Endothelial cell (in vitro differentiated cells): Measurements from ENCODE around the gene IFT43. TPM values are rescaled to one million over a fixed set of nuclear protein-coding genes. Genes with fewer than 3 reads are reported as not detected.

Source experiments
- DNase-seq: peaks from one replicate; pipeline ENCODE4 v3.0.0; 2021; ENCODE audit warnings: low spot score
- H3K27ac Mint-ChIP-seq: one replicate; pipeline ENCODE4 v1.8.0; 2021; ENCODE audit warnings: mixed read lengths, inconsistent platforms; ENCODE audit not compliant: unreplicated experiment
- H3K27me3 Mint-ChIP-seq: one replicate; pipeline ENCODE4 v1.8.0; 2021; ENCODE audit warnings: mild to moderate bottlenecking, moderate library complexity, mixed read lengths, inconsistent platforms; ENCODE audit not compliant: unreplicated experiment
- H3K36me3 Mint-ChIP-seq: one replicate; pipeline ENCODE4 v1.8.0; 2021; ENCODE audit warnings: mild to moderate bottlenecking, low read depth, mixed read lengths, inconsistent platforms; ENCODE audit not compliant: unreplicated experiment
- H3K4me1 Mint-ChIP-seq: one replicate; pipeline ENCODE4 v1.8.0; 2021; ENCODE audit warnings: mild to moderate bottlenecking, mixed read lengths, inconsistent platforms; ENCODE audit not compliant: unreplicated experiment
- H3K4me3 Mint-ChIP-seq: one replicate; pipeline ENCODE4 v1.8.0; 2021; ENCODE audit warnings: mild to moderate bottlenecking, mixed read lengths, inconsistent platforms; ENCODE audit not compliant: unreplicated experiment
- H3K9me3 Mint-ChIP-seq: one replicate; pipeline ENCODE4 v1.8.0; 2021; ENCODE audit warnings: mixed read lengths, inconsistent platforms; ENCODE audit not compliant: unreplicated experiment
- CTCF ChIP-seq: fragments of 200-600 bp; sonication (generic); IDR thresholded peaks from one replicate; pipeline ENCODE4 v1.5.0; 2021; ENCODE audit warnings: antibody characterized with exemption; ENCODE audit not compliant: unreplicated experiment
- total RNA-seq: library from RNA; stranded (reverse); fragmentation: NEBNext Ultra II Directional; extraction: Animal tissue kit (Norgen Biotek cat#: 25700); gene quantifications from one replicate; pipeline ENCODE4 v1.2.1, GENCODE V29; 2021; ENCODE audit not compliant: unreplicated experiment

The IFT43 gene
- total RNA-seq, 1 donor from 2014 or later = 22.8 TPM

DNA sequence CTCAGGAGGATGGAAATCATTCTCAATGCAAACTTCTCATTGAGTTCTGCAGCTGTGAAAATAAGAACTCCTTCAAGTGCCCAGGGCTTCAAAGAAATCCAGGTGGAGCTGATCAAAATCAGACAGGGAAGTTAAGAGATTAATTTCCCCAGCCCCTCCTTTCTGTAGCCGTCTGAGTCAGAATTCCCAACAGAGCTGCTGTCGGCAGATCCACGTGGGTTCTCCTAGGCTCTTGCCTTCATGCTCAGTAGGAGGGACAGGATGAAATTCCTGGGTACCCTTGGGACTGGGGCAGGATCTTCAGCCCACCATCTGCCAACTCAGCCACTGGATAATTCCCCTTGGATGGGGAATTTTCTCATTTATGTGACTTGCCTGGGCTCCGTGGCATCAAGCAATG, 17.1 kb upstream of the IFT43 start:
- no peak overlapping the region for H3K4me3 Mint-ChIP-seq
- no peak overlapping the region for H3K27ac Mint-ChIP-seq
- DNase-seq = no peak
- no peak for TF ChIP-seq CTCF
- H3K4me1 Mint-ChIP-seq = peaks cover 18% of the 10 kb centered on the region
- H3K9me3 Mint-ChIP-seq = no peaks in the 10 kb centered on the region
- peaks cover 9% of the 10 kb centered on the region for H3K27me3 Mint-ChIP-seq
- H3K36me3 Mint-ChIP-seq = no peaks in the 10 kb centered on the region

- TF ChIP-seq CTCF = no peak
- Mint-ChIP-seq H3K27me3 (peaks cover 9% of the 10 kb centered on the region), H3K27ac (no peak overlapping the region), H3K4me1 (peaks cover 18% of the 10 kb centered on the region), H3K4me3 (no peak overlapping the region), H3K9me3 (no peaks in the 10 kb centered on the region), H3K36me3 (no peaks in the 10 kb centered on the region)
- DNase-seq = no peak
These were observed 16.4 kb upstream of the IFT43 start for GRCh38 chr14:75969126-75969525.

DNA sequence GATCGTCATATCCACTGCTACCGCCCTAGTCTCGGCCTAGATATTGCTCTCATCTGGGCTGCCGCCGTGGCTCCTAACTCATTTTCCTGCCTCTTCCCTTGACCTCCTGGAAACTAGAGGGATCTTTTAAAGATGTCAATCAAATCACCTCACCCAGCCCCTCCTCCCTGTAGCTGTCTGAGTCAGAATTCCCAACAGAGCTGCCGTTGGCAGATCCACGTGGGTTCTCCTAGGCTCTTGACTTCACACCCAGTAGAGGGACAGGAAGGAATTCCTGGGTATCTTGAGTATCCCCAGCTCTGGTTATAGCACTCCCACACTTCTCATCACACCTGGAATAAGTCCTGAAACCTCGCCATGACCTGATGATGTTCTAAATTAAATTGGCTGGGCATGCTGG, 15.7 kb upstream of the IFT43 start:
- Mint-ChIP-seq H3K4me1 (peaks cover 18% of the 10 kb centered on the region), H3K4me3 (no peak overlapping the region), H3K36me3 (no peaks in the 10 kb centered on the region), H3K9me3 (no peaks in the 10 kb centered on the region), H3K27me3 (peaks cover 9% of the 10 kb centered on the region), H3K27ac (no peak overlapping the region)
- no peak for TF ChIP-seq CTCF
- no peak for DNase-seq

GRCh38 chr14:75970989-75971388, 14.6 kb upstream of the IFT43 start:
- H3K4me1 Mint-ChIP-seq = peaks cover 15% of the 10 kb centered on the region
- peaks cover 9% of the 10 kb centered on the region for H3K27me3 Mint-ChIP-seq
- DNase-seq = no peak
- no peaks in the 10 kb centered on the region for H3K9me3 Mint-ChIP-seq
- no peaks in the 10 kb centered on the region for H3K36me3 Mint-ChIP-seq
- H3K27ac Mint-ChIP-seq = no peak overlapping the region
- peak overlapping the region; percentile 3 for H3K4me3 Mint-ChIP-seq
- TF ChIP-seq CTCF = no peak

DNA sequence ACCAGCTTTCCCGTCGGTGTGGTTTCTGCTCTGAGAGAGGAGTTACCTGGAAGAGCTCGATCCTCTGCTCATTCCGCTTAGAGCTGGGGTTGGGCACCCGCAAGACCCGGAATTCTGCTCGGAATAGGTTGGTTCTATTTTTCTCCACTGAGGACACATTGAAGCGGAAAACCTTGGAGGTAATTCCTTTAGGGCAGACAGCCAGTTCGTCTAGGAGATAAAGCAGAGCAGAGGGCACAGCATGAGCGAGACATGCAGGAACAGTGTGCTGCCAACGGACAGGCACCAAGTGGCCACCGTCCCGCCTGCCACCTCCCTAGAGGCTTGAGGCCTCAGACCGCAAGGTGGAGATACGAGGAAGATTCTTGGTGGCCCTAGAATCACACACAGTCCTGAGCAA, 14.1 kb upstream of the IFT43 start:
- peaks cover 9% of the 10 kb centered on the region for H3K27me3 Mint-ChIP-seq
- no peak for TF ChIP-seq CTCF
- no peak for DNase-seq
- no peak overlapping the region for H3K4me3 Mint-ChIP-seq
- H3K9me3 Mint-ChIP-seq = no peaks in the 10 kb centered on the region
- H3K36me3 Mint-ChIP-seq = no peaks in the 10 kb centered on the region
- peaks cover 16% of the 10 kb centered on the region for H3K4me1 Mint-ChIP-seq
- H3K27ac Mint-ChIP-seq = no peak overlapping the region
